Mononuclear cell (primary cell): ENCODE measurements around the gene SPATS2L. TPM values are rescaled to one million over a fixed set of nuclear protein-coding genes. Genes with fewer than 3 reads are reported as not detected.

Experiments used
- H3K27me3 ChIP-seq: 2 replicates; pipeline ENCODE4 v1.6.0; 2011; ENCODE audit warnings: low read length, control low read depth; ENCODE audit not compliant: insufficient read depth
- H3K4me1 ChIP-seq: 2 replicates; pipeline ENCODE4 v1.5.1; 2011; ENCODE audit warnings: mild to moderate bottlenecking, low read length, control low read depth; ENCODE audit not compliant: insufficient read depth
- H3K4me3 ChIP-seq: 2 replicates; pipeline ENCODE4 v1.5.1; 2011; ENCODE audit warnings: mild to moderate bottlenecking, low read length, moderate library complexity
- H3K9me3 ChIP-seq: 2 replicates; pipeline ENCODE4 v1.5.1; 2011; ENCODE audit warnings: low read depth, mild to moderate bottlenecking, control low read depth, low read length
- total RNA-seq: library from RNA; depleted of rRNA; stranded (reverse); fragments of >200 nt; gene quantifications from one replicate; pipeline ENCODE4 v1.2.3, GENCODE V29; 2012

The SPATS2L gene
- total RNA-seq, 1 donor = 3.5 TPM

GRCh38 chr2:200276472-200276871, 30.0 kb upstream of the SPATS2L start:
- H3K4me1 ChIP-seq = no peaks in the 10 kb centered on the region
- H3K4me3 ChIP-seq = no peak overlapping the region
- H3K9me3 ChIP-seq = no peaks in the 10 kb centered on the region
- H3K27me3 ChIP-seq = peaks cover 3% of the 10 kb centered on the region

- Histone ChIP-seq H3K27me3 (peaks cover 6% of the 10 kb centered on the region), H3K9me3 (no peaks in the 10 kb centered on the region), H3K4me3 (no peak overlapping the region), H3K4me1 (no peaks in the 10 kb centered on the region)
Observed at GRCh38 chr2:200278694-200279316, 27.7 kb upstream of the SPATS2L start.

DNA sequence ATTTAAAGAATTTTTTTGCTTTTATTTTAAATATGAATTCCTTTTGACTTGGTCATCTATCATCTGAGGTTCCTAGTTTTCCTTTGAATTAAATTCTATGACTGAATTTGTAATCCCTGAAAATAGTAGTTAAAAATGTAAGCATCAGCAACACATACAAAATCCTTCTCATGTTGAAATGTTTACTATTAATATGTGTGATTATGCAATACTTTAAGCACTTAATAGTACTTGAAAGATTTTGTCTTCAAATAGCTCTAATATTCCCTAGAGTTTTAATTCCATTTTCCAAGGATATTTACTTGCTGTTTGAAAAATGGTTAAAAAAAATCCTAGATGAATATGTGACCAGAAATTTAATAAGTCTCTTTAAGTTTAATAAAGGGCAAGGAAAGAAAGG, 26.6 kb upstream of the SPATS2L start:
- no peak overlapping the region for H3K4me3 ChIP-seq
- H3K9me3 ChIP-seq = no peaks in the 10 kb centered on the region
- H3K4me1 ChIP-seq = no peaks in the 10 kb centered on the region
- peaks cover 6% of the 10 kb centered on the region for H3K27me3 ChIP-seq

DNA sequence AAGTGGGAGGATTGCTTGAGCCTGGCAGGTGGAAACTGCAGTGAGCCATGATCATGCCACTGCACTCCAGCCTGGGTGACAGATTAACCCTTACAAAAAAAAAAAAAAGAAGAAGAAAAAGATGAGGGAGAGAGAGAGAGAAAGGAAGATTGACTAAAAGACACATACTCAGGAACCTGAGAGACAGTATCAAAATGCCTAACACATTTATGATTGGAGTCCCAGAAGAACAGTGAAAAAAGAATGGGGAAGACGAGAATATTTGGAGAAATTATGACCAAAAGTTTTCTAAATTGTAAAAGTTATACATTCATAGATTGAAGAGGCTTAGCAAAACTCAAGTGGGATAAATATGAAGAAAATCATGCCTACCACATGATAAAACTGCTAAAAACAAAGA, 19.9 kb upstream of the SPATS2L start:
- no peak overlapping the region for H3K4me3 ChIP-seq
- no peaks in the 10 kb centered on the region for H3K4me1 ChIP-seq
- H3K27me3 ChIP-seq = peaks cover 2% of the 10 kb centered on the region
- H3K9me3 ChIP-seq = no peaks in the 10 kb centered on the region

DNA sequence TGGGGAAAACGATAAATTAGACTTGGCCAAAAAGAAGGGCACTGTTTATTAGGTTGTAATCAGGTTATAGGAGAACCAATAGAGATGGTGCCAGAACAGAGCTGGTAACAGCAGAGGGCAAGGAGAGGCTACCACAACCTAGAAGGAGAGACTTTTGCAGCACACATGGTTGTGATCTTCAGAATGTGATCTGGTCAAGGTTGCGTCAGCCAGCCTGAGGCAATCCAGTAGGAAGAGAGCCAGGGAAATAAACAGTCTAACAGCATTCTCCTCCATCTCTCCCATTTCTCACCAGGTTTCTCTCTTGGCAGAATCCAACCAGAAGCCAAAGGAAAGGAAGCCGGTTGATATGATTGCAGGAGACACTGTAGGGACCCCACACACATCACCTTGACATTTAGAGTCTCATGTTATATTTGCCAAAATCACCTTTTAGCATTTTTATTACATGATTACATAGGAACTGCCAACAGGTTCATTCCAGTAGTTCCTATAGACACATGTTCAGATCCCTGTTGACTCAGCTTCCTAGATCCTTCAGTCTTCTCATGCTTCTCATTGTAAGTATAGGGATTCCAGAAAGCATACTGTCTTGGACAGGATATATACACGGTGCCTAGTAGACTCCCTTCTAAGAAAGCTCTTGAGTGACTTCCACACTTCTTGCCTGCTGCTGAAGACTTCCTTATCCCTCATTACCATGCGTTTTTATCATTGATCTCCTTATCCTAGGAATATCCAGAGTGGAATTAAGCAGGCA, 17.6 kb upstream of the SPATS2L start:
- Histone ChIP-seq H3K4me1 (no peaks in the 10 kb centered on the region), H3K4me3 (no peak overlapping the region), H3K9me3 (no peaks in the 10 kb centered on the region), H3K27me3 (no peaks in the 10 kb centered on the region)

- Histone ChIP-seq H3K9me3 (no peaks in the 10 kb centered on the region), H3K4me3 (no peak overlapping the region), H3K27me3 (no peaks in the 10 kb centered on the region), H3K4me1 (no peaks in the 10 kb centered on the region)
Observed at GRCh38 chr2:200296118-200296517, 10.4 kb upstream of the SPATS2L start.

- Histone ChIP-seq H3K9me3 (no peaks in the 10 kb centered on the region), H3K4me3 (no peak overlapping the region), H3K4me1 (no peaks in the 10 kb centered on the region), H3K27me3 (no peaks in the 10 kb centered on the region)
Observed at GRCh38 chr2:200297100-200297499, 9.4 kb upstream of the SPATS2L start.

- no peaks in the 10 kb centered on the region for H3K4me1 ChIP-seq
- H3K9me3 ChIP-seq = no peaks in the 10 kb centered on the region
- H3K4me3 ChIP-seq = no peak overlapping the region
- no peaks in the 10 kb centered on the region for H3K27me3 ChIP-seq
Observed at GRCh38 chr2:200297989-200298388, 8.5 kb upstream of the SPATS2L start.

DNA sequence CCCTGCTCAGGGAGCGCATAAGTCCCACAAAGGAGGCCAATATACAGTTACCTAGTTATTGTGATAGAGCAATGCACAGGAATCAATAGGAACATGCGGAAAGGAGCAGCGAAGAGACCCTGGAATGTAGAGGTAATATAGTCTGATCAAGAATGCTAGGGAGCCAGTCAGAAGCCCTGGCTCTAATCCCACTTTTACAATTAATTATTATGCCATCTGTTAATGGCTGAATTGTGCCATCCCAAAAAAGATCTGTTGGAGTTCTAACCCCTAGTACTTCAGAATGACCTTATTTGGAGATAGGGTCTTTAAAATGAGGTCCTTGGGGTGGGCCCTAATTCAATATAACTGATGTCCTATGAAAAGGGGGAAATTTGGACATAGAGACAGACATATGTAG, 7.7 kb upstream of the SPATS2L start:
- no peak overlapping the region for H3K4me3 ChIP-seq
- no peaks in the 10 kb centered on the region for H3K9me3 ChIP-seq
- H3K27me3 ChIP-seq = no peaks in the 10 kb centered on the region
- H3K4me1 ChIP-seq = no peaks in the 10 kb centered on the region

GRCh38 chr2:200300065-200300464, 6.4 kb upstream of the SPATS2L start:
- no peak overlapping the region for H3K4me3 ChIP-seq
- peaks cover under 1% of the 10 kb centered on the region for H3K27me3 ChIP-seq
- H3K9me3 ChIP-seq = no peaks in the 10 kb centered on the region
- H3K4me1 ChIP-seq = no peaks in the 10 kb centered on the region

- H3K9me3 ChIP-seq = no peaks in the 10 kb centered on the region
- H3K27me3 ChIP-seq = peaks cover 6% of the 10 kb centered on the region
- H3K4me1 ChIP-seq = peaks cover under 1% of the 10 kb centered on the region
- H3K4me3 ChIP-seq = no peak overlapping the region
Observed at GRCh38 chr2:200300638-200301314, 5.7 kb upstream of the SPATS2L start.

- Histone ChIP-seq H3K4me3 (no peak overlapping the region), H3K9me3 (no peaks in the 10 kb centered on the region)
Observed at GRCh38 chr2:200301953-200302858, 4.3 kb upstream of the SPATS2L start.

DNA sequence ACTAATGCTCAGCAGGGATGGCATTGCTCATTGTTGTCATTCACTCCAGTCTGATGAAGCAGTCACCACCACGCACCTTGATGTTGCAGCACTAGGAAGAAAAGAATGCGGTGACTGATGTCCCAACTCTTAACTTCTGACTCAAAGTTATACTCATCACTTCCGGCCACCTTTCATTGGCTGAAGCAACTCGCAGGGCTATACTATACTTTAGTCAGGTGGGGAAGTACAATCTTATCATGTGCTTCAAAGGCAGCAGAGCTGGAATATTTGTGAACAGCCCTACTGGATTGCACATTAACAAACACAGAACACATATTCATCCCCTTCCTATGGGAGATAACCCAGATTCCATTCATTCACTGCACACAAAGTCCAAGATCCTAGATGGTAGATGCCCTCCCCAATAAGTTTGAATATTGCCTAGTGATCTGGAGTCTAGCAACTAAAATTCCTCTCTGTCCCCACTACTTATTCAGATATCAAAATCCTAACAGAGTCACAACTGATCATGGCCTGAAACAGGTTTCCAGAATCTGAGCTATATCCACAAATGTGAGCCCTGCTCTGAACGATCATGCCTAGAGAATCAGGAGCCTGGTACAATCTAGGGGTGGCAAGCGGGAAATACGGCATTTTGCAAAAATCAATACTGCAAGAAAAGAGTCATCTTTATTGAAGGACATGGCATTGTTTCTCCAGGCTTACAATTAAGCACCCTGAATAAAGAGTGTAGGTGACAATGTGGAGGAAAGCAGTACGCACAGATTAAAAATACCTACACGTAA, 3.4 kb upstream of the SPATS2L start:
- H3K27me3 ChIP-seq = peaks cover 17% of the 10 kb centered on the region

More at GRCh38 chr2:200301953-200302858, 4.3 kb upstream of the SPATS2L start:
- Histone ChIP-seq H3K4me1 (peaks cover 5% of the 10 kb centered on the region), H3K27me3 (peaks cover 10% of the 10 kb centered on the region)

DNA sequence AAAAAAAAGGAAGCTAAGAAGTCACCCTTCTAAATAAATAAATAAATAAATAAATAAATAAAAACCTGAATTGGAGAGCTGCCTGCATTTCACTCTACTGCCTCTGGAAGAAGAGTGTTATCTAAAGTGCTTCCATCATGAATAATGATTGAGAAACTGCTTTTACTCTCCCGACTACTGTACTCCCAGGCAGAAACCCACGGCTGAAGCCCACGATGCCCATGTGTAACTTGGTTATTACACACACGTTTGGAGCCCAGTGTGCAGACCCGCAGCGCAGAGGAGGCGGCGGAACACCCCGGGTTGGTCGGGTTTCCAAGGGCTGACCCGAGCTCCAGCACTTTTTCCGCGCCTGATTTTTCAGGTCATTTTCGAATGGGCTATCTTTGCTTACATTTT, 697 bp upstream of the SPATS2L start:
- Histone ChIP-seq H3K27me3 (peaks cover 21% of the 10 kb centered on the region), H3K9me3 (no peaks in the 10 kb centered on the region), H3K4me3 (peak overlapping the region; percentile 52), H3K4me1 (peaks cover 13% of the 10 kb centered on the region)

More for the DNA sequence above, 3.4 kb upstream of the SPATS2L start:
- H3K4me3 ChIP-seq = no peak overlapping the region
- peaks cover 13% of the 10 kb centered on the region for H3K4me1 ChIP-seq
- no peaks in the 10 kb centered on the region for H3K9me3 ChIP-seq
